K562 (cell line): Measurements from ENCODE around the gene HCN3. TPM values are rescaled to one million over a fixed set of nuclear protein-coding genes. Genes with fewer than 3 reads are reported as not detected.

ENCODE experiments used
- ATF1 ChIP-seq, 2 experiments: fragments of 450-650 bp in 1 of 2; IDR thresholded peaks; 2 replicates each; pipeline ENCODE4 v1.6.1; 2016; ENCODE audit warnings: missing compliant biosample characterization in 1 of 2, missing genetic modification characterization in 1 of 2
- CGGBP1 ChIP-seq: fragments of 250-450 bp; sonication (Bioruptor Pico); IDR thresholded peaks from 2 replicates; pipeline ENCODE4 v1.9.0; 2021; ENCODE audit warnings: mild to moderate bottlenecking
- DPF2 ChIP-seq: fragments of 450-650 bp; IDR thresholded peaks from 2 replicates; pipeline ENCODE4 v1.6.1; 2016
- HEY1 ChIP-seq: fragments of 250-450 bp; sonication (Bioruptor Pico); IDR thresholded peaks from 2 replicates; pipeline ENCODE4 v1.5.0; 2020; ENCODE audit warnings: mild to moderate bottlenecking, moderate library complexity, borderline replicate concordance
- HMG20A ChIP-seq: fragments of 450-650 bp; formaldehyde crosslinking; conservative IDR thresholded peaks from 2 replicates; pipeline ENCODE4 v1.4.0; 2020; ENCODE audit warnings: mild to moderate bottlenecking, mixed read lengths
- HNRNPL ChIP-seq: fragments of 200-400 bp; formaldehyde crosslinking; IDR thresholded peaks from 2 replicates; pipeline ENCODE4 v1.6.1; 2017; ENCODE audit warnings: low read depth, mild to moderate bottlenecking, low read length
- MXD1 ChIP-seq: fragments of 250-450 bp; sonication (Bioruptor Pico); IDR thresholded peaks from 2 replicates; pipeline ENCODE4 v1.8.0; 2021; ENCODE audit warnings: borderline replicate concordance, mild to moderate bottlenecking, moderate library complexity; ENCODE audit not compliant: poor library complexity, severe bottlenecking
- RAD51 ChIP-seq: fragments of 450-650 bp; IDR thresholded peaks from 2 replicates; pipeline ENCODE4 v1.7.1; 2016; ENCODE audit warnings: low read depth, mild to moderate bottlenecking, borderline replicate concordance
- TCF7L2 ChIP-seq: fragments of 150-350 bp; IDR thresholded peaks from 2 replicates; pipeline ENCODE4 v1.6.1; 2016; ENCODE audit warnings: low read depth, mild to moderate bottlenecking, low read length, moderate library complexity
- ZBTB1 ChIP-seq: sonication (generic); formaldehyde crosslinking; IDR thresholded peaks from 2 replicates; pipeline ENCODE4 v1.8.1; 2023; ENCODE audit warnings: missing genetic modification reagents, low read depth, mild to moderate bottlenecking, borderline replicate concordance
- ZBTB40 ChIP-seq, 2 experiments: fragments of 450-650 bp in 1 of 2; sonication (generic) in 1 of 2; formaldehyde crosslinking in 1 of 2; IDR thresholded peaks; 2 replicates each; pipeline versions ENCODE4 v1.7.1 to v1.9.0; 2016 to 2022; ENCODE audit warnings: inconsistent platforms in 1 of 2, mild to moderate bottlenecking in 1 of 2, missing genetic modification reagents in 1 of 2
- polyA plus RNA-seq, 8 experiments: library from polyadenylated mRNA; depleted of rRNA in 4 of 8; stranded (reverse) in 5 of 8; unstranded in 3 of 8; fragments of >200 nt; fragmentation: Nextera tagmentation in 2 of 8; fragmentation: Illumina TruSeq in 1 of 8; extraction: Ambion mirVana in 2 of 8; extraction: Trizol in 1 of 8; gene quantifications; 2 replicates each; pipeline versions ENCODE4 v1.2.1 to v1.2.3, GENCODE V29; 2011 to 2014; ENCODE audit warnings: inconsistent platforms in 1 of 8, missing spikeins in 1 of 8
- total RNA-seq, 7 experiments: library from RNA; depleted of rRNA in 6 of 7; stranded (reverse); fragments of >200 nt in 6 of 7; fragmentation: Illumina TruSeq in 2 of 7; extraction: Trizol in 2 of 7; gene quantifications; 2 replicates each; pipeline versions ENCODE4 v1.2.1 to v1.2.3, GENCODE V29; 2011 to 2021; ENCODE audit warnings: low replicate concordance in 1 of 7
- TF ChIP-seq, protein P1 (sequence below), 2 experiments: IDR thresholded peaks; 2 replicates each; pipeline ENCODE4 v1.6.1; 2012; ENCODE audit warnings: improper control_type of control experiment in 2 of 2, low read depth in 2 of 2, low read length in 2 of 2, borderline replicate concordance in 1 of 2

Gene HCN3
- total and polyA plus RNA-seq, 9 of the 15 experiments (the other 6 are each of a cell fraction or from before 2014, with no cell fraction given): 0.91 to 9.7 (median 3.9) TPM

DNA sequence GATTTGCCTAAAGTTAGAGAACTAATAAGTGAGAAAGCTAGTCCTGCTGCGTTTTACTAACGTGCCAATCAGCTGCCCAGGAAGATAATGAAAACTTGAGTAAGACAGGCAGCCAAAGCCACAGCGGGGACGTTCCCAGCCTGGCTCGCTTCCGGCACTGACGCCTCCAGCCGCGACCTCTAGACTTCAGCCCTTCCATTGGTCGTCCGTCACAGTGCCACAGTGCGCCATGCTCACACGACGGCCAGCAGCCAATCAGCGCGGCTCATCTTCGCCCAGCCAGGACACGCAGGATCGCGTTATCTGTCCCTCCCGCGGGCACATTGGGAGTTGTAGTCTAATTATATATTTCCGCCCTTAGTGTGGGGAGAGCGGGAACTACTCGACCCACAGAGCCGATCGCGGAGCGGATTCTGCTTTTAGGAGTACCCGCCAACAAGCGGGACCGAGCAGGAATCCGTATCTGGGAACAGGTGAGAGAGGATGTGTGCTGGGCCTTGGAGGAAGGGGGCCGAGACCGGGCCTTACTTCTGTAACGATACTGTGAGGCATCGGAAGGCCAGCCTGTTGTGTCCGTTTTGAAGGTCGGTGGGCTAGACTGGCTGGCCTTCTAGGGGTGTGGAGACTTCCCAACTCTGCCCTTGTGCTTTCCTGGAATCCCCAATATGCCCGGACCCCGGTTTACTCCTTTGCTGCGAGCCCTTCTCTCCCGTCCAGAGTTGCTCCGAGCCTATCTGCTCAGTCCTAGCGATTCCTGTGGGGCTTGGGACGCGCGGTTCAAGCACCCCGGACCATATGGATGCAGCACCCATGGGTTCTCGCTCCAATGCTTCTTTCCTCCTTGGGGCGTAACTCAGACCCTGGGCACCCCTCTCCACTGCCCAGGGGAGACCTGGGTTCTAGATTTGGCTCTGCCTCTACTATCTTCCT lies 31.5 kb downstream of the HCN3 start, which contains the start of gene FDPS (continued):
- TF ChIP-seq DPF2 (peak; percentile 76; the same call in 1 of the 2 replicates), TCF7L2 (no peak), HNRNPL (peak; percentile 54; the same call in 1 of the 2 replicates), RAD51 (no peak; the same call in 1 of the 2 replicates), CGGBP1 (CRISPR knock-in tag) (0 out of 2 replicates have a peak, but pooled peaks have one; percentile 35), ZBTB1 (CRISPR knock-in tag) (no peak), MXD1 (CRISPR knock-in tag) (no peak), HEY1 (CRISPR knock-in tag) (no peak), HMG20A (CRISPR knock-in tag) (no peak), ATF1 (CRISPR knock-in tag; IDR thresholded peaks at IDR 0.05) (peak; percentile 78), ATF1 (tag; IDR thresholded peaks at IDR 0.05) (peak; percentile 99), ZBTB40 (IDR thresholded peaks at IDR 0.05) (peak; percentile 76), ZBTB40 (CRISPR knock-in tag; IDR thresholded peaks at IDR 0.05) (no peak)
- TF ChIP-seq, protein P1, sequence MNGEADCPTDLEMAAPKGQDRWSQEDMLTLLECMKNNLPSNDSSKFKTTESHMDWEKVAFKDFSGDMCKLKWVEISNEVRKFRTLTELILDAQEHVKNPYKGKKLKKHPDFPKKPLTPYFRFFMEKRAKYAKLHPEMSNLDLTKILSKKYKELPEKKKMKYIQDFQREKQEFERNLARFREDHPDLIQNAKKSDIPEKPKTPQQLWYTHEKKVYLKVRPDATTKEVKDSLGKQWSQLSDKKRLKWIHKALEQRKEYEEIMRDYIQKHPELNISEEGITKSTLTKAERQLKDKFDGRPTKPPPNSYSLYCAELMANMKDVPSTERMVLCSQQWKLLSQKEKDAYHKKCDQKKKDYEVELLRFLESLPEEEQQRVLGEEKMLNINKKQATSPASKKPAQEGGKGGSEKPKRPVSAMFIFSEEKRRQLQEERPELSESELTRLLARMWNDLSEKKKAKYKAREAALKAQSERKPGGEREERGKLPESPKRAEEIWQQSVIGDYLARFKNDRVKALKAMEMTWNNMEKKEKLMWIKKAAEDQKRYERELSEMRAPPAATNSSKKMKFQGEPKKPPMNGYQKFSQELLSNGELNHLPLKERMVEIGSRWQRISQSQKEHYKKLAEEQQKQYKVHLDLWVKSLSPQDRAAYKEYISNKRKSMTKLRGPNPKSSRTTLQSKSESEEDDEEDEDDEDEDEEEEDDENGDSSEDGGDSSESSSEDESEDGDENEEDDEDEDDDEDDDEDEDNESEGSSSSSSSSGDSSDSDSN (IDR thresholded peaks at IDR 0.05; ENCODE audit: borderline replicate concordance in 1 of 2, low read depth in 2 of 2, low read length in 2 of 2): 0 out of 4 replicates have a peak, but pooled peaks of 1 of the 2 experiments have one; percentile 44
